Smooth muscle cell (in vitro differentiated cells): ENCODE results near the gene DBNDD1. TPM values are rescaled to one million over a fixed set of nuclear protein-coding genes. Genes with fewer than 3 reads are reported as not detected.

Source experiments
- DNase-seq: peaks from one replicate; lab custom pipeline; 2025; ENCODE audit not compliant: unreplicated experiment; lab: John Stamatoyannopoulos, UW
- H2AFZ ChIP-seq: fragments of 200-600 bp; sonication (generic); 2 replicates; pipeline ENCODE4 v1.6.0; 2016; ENCODE audit warnings: antibody characterized with exemption, low read depth, mild to moderate bottlenecking
- H3F3A ChIP-seq: fragments of 200-600 bp; sonication (generic); 2 replicates; pipeline ENCODE4 v1.6.0; 2017; ENCODE audit warnings: antibody characterized with exemption, low read depth
- H3K27ac ChIP-seq: fragments of 200-600 bp; sonication (generic); 2 replicates; pipeline ENCODE4 v1.5.1; 2016; ENCODE audit warnings: low read depth, mild to moderate bottlenecking
- H3K27me3 ChIP-seq: fragments of 200-600 bp; sonication (generic); 2 replicates; pipeline ENCODE4 v1.6.1; 2016; ENCODE audit warnings: low read depth, mild to moderate bottlenecking
- H3K36me3 ChIP-seq: fragments of 200-600 bp; sonication (generic); 2 replicates; pipeline ENCODE4 v1.5.1; 2016; ENCODE audit warnings: low read depth
- H3K4me1 ChIP-seq: fragments of 200-600 bp; sonication (generic); 2 replicates; pipeline ENCODE4 v1.5.1; 2016; ENCODE audit warnings: low read depth
- H3K4me2 ChIP-seq: fragments of 200-600 bp; sonication (generic); 2 replicates; pipeline ENCODE4 v1.6.0; 2016; ENCODE audit warnings: mild to moderate bottlenecking
- H3K4me3 ChIP-seq: fragments of 200-600 bp; sonication (generic); 2 replicates; pipeline ENCODE4 v1.5.1; 2016; ENCODE audit warnings: mild to moderate bottlenecking
- H3K79me2 ChIP-seq: fragments of 200-600 bp; sonication (generic); 2 replicates; pipeline ENCODE4 v1.6.0; 2016; ENCODE audit warnings: low read depth, mild to moderate bottlenecking
- H3K9ac ChIP-seq: fragments of 200-600 bp; sonication (generic); 2 replicates; pipeline ENCODE4 v1.6.0; 2016; ENCODE audit warnings: low read depth
- H3K9me3 ChIP-seq: fragments of 200-600 bp; sonication (generic); replicated peaks from 2 replicates; pipeline ENCODE4 v1.5.1; 2016; ENCODE audit warnings: low read depth
- H4K20me1 ChIP-seq: fragments of 200-600 bp; sonication (generic); 2 replicates; pipeline ENCODE4 v1.6.0; 2016; ENCODE audit warnings: low read depth
- CTCF ChIP-seq: fragments of 200-600 bp; sonication (generic); IDR thresholded peaks from 2 replicates; pipeline ENCODE4 v1.5.1; 2017; ENCODE audit warnings: borderline replicate concordance, mild to moderate bottlenecking, antibody characterized with exemption; ENCODE audit not compliant: insufficient read depth, poor library complexity, severe bottlenecking
- WGBS: methylation state at CpG from one replicate; pipeline ENCODE4 v1.1.7; 2016; ENCODE audit warnings: low lambda C conversion rate; 5-methylcytosine and 5-hydroxymethylcytosine counted together
- polyA plus RNA-seq: library from polyadenylated mRNA; unstranded; fragments of >200 nt; fragmentation: Nextera tagmentation; extraction: Ambion mirVana; gene quantifications from 2 replicates; pipeline ENCODE4 v1.2.1, GENCODE V29; 2016
- total RNA-seq: library from RNA; depleted of rRNA; stranded (reverse); fragments of >200 nt; gene quantifications from 2 replicates; pipeline ENCODE4 v1.2.3, GENCODE V29; 2014

DBNDD1 gene
- total and polyA plus RNA-seq, 2 experiments from 2014 or later, result 3.3 to 3.8 TPM

GRCh38 chr16:90040152-90041023 is 21.1 kb upstream of the DBNDD1 start:
- Histone ChIP-seq H3K79me2 (no peaks in the 10 kb centered on the region), H3K27me3 (no peaks in the 10 kb centered on the region), H3K27ac (no peak overlapping the region), H3K9ac (no peak overlapping the region), H3K36me3 (no peaks in the 10 kb centered on the region), H3F3A (no peaks in the 10 kb centered on the region), H4K20me1 (no peaks in the 10 kb centered on the region), H3K4me2 (no peak overlapping the region), H3K9me3 (no peaks in the 10 kb centered on the region), H2AFZ (no peak overlapping the region), H3K4me1 (no peaks in the 10 kb centered on the region), H3K4me3 (no peak overlapping the region)
- 98% methylated on average over 23 of the region's 29 CpGs for WGBS
- no peak for DNase-seq
- no peak for TF ChIP-seq CTCF

DNA sequence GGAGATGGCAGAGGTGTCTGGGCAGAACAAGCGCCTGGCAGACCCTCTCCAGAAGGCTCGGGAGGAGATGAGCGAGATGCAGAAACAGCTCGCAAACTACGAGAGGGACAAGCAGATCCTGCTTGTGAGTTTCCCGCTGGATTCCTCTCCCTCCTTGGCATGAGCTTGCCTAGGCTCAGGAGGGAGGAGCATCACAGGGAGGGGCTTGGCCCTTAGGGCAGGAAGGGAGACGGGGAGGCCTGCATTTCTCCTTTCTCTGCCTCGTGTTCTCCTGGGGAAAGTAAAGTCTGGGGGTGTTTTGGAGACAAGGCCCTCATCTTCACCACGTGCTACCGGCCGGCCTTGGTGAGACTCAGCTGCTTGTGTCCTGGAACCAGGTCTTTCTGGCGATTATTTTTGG is 18.0 kb upstream of the DBNDD1 start:
- DNase-seq, result no peak
- no peak for TF ChIP-seq CTCF
- 75% methylated on average over 12 of the region's 12 CpGs for WGBS

DNA sequence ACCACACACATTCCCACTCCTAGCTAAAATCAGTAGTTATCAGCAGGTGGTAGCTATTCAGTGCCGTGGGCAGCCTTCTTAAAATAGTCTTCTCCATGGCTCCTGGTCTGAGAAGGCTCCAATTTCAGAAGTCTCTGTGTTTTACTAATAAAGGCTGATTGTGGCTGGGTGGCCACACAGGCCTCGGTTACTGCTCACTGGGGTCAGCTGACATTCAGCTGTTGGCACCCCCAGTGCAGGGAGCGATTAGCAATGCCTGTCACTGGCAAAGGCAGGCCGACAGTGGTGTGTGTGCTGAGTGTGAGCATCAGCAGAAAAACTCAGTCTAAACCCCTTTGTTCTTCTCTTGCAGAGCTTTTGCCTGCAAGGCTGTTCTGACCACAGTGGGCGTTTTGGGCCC is 16.6 kb upstream of the DBNDD1 start:
- 81% methylated on average over 5 of the region's 5 CpGs for WGBS
- Histone ChIP-seq H3K36me3 (no peaks in the 10 kb centered on the region), H3K9me3 (no peaks in the 10 kb centered on the region), H3K4me1 (no peaks in the 10 kb centered on the region), H2AFZ (no peak overlapping the region), H3K4me3 (no peak overlapping the region), H3K27me3 (no peaks in the 10 kb centered on the region), H3K9ac (no peak overlapping the region), H3K79me2 (no peaks in the 10 kb centered on the region), H3K4me2 (no peak overlapping the region), H4K20me1 (peaks cover 10% of the 10 kb centered on the region), H3F3A (peaks cover 18% of the 10 kb centered on the region), H3K27ac (no peak overlapping the region)
- DNase-seq, result no peak
- TF ChIP-seq CTCF, result no peak

More for the DNA sequence above, 18.0 kb upstream of the DBNDD1 start:
- Histone ChIP-seq H4K20me1 (no peaks in the 10 kb centered on the region), H3K4me3 (no peak overlapping the region), H2AFZ (no peak overlapping the region), H3K4me1 (no peaks in the 10 kb centered on the region), H3K9ac (no peak overlapping the region), H3K27me3 (no peaks in the 10 kb centered on the region), H3K27ac (no peak overlapping the region), H3K79me2 (no peaks in the 10 kb centered on the region), H3F3A (peaks cover 5% of the 10 kb centered on the region), H3K36me3 (no peaks in the 10 kb centered on the region), H3K9me3 (no peaks in the 10 kb centered on the region), H3K4me2 (no peak overlapping the region)

DNA sequence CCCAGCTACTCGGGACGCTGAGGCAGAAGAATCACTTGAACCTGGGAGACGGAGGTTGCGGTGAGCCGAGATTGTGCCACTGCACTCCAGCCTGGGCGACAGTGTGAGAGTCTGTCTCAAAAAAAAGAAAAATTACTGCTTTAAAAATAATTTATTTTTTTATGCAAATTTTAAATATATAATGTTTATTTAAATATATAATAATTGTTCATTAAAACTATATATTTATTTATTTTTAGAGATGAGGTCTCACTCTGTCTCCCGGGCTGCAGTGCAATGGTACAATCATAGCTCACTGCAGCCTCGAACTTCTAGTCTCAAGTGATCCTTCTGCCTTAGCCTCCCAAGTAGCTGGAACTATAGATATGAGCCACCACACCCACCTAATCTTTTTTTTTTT is 15.2 kb upstream of the DBNDD1 start:
- H3K36me3 ChIP-seq, result no peaks in the 10 kb centered on the region
- WGBS, result 98% methylated on average over 8 of the region's 8 CpGs

More for the DNA sequence above, 15.2 kb upstream of the DBNDD1 start:
- no peaks in the 10 kb centered on the region for H3K4me1 ChIP-seq
- no peaks in the 10 kb centered on the region for H3K9me3 ChIP-seq
- no peak for TF ChIP-seq CTCF
- peaks cover 18% of the 10 kb centered on the region for H3F3A ChIP-seq
- H3K9ac ChIP-seq, result no peak overlapping the region
- H3K27me3 ChIP-seq, result no peaks in the 10 kb centered on the region
- H3K79me2 ChIP-seq, result no peaks in the 10 kb centered on the region
- H3K4me2 ChIP-seq, result no peak overlapping the region
- no peak overlapping the region for H2AFZ ChIP-seq
- no peak overlapping the region for H3K4me3 ChIP-seq
- H3K27ac ChIP-seq, result no peak overlapping the region
- H4K20me1 ChIP-seq, result peaks cover 10% of the 10 kb centered on the region
- DNase-seq, result no peak
